Neural cell (in vitro differentiated cells): ENCODE measurements around the gene FLOT1. TPM values are rescaled to one million over a fixed set of nuclear protein-coding genes. Genes with fewer than 3 reads are reported as not detected.

Experiments used
- H2AFZ ChIP-seq: fragments of 200-600, 300-800 bp; sonication (generic), shearing (Covaris generic); 2 replicates; pipeline ENCODE4 v1.6.0; 2014; ENCODE audit warnings: low read depth, mild to moderate bottlenecking, antibody characterized with exemption, low read length, moderate library complexity
- H3F3A ChIP-seq: fragments of 200-600 bp; shearing (Covaris generic); 2 replicates; pipeline ENCODE4 v1.6.1; 2016; ENCODE audit warnings: mild to moderate bottlenecking, moderate library complexity, mixed read lengths, antibody characterized with exemption, low read length; ENCODE audit not compliant: insufficient read depth, poor library complexity, severe bottlenecking
- H3K27ac ChIP-seq: fragments of 200-600, 300-800 bp; sonication (generic), shearing (Covaris generic); 2 replicates; pipeline ENCODE4 v1.5.1; 2014; ENCODE audit warnings: mild to moderate bottlenecking, low read length, moderate library complexity
- H3K27me3 ChIP-seq: fragments of 300-800, 200-600 bp; sonication (generic), shearing (Covaris generic); 2 replicates; pipeline ENCODE4 v1.6.0; 2014; ENCODE audit warnings: mild to moderate bottlenecking, low read depth, low read length, moderate library complexity; ENCODE audit not compliant: insufficient read depth
- H3K36me3 ChIP-seq: fragments of 300-800, 200-600 bp; sonication (generic), shearing (Covaris generic); 2 replicates; pipeline ENCODE4 v1.5.1; 2014; ENCODE audit warnings: mild to moderate bottlenecking, antibody characterized with exemption, low read length, moderate library complexity; ENCODE audit not compliant: insufficient read depth
- H3K4me2 ChIP-seq: fragments of 300-800, 200-600 bp; sonication (generic), shearing (Covaris generic); 2 replicates; pipeline ENCODE4 v1.6.0; 2014; ENCODE audit warnings: mild to moderate bottlenecking, low read length
- H3K4me3 ChIP-seq: fragments of 300-800, 200-600 bp; sonication (generic), shearing (Covaris generic); 2 replicates; pipeline ENCODE4 v1.5.1; 2014; ENCODE audit warnings: mild to moderate bottlenecking, low read length, moderate library complexity
- H3K79me2 ChIP-seq: fragments of 200-600 bp; shearing (Covaris generic); replicated peaks from 2 replicates; pipeline ENCODE4 v1.6.0; 2014; ENCODE audit warnings: mild to moderate bottlenecking, low read length, moderate library complexity; ENCODE audit not compliant: insufficient read depth
- H3K9ac ChIP-seq: fragments of 300-800, 200-600 bp; sonication (generic), shearing (Covaris generic); 2 replicates; pipeline ENCODE4 v1.6.1; 2016; ENCODE audit warnings: mild to moderate bottlenecking, low read length, mixed read lengths
- H3K9me2 ChIP-seq: fragments of 200-600 bp; shearing (Covaris generic); 2 replicates; pipeline ENCODE4 v1.6.1; 2016; ENCODE audit warnings: mild to moderate bottlenecking, low read length, mixed read lengths; ENCODE audit not compliant: insufficient read depth
- H3K9me3 ChIP-seq: fragments of 200-600, 300-800 bp; sonication (generic), shearing (Covaris generic); 2 replicates; pipeline ENCODE4 v1.6.1; 2016; ENCODE audit warnings: mild to moderate bottlenecking, mixed run types, low read length, moderate library complexity, mixed read lengths
- H4K20me1 ChIP-seq: fragments of 200-600 bp; shearing (Covaris generic); 2 replicates; pipeline ENCODE4 v1.6.1; 2016; ENCODE audit warnings: mild to moderate bottlenecking, mixed run types; ENCODE audit not compliant: insufficient read depth
- CTCF ChIP-seq: fragments of 450-650 bp; IDR thresholded peaks from 2 replicates; pipeline ENCODE4 v1.5.1; 2014; ENCODE audit warnings: antibody characterized with exemption, mild to moderate bottlenecking, moderate library complexity; ENCODE audit not compliant: poor library complexity, severe bottlenecking
- EP300 ChIP-seq: fragments of 450-650 bp; conservative IDR thresholded peaks from 2 replicates; pipeline ENCODE4 v1.6.1; 2014; ENCODE audit warnings: antibody characterized with exemption, mild to moderate bottlenecking, moderate library complexity; ENCODE audit not compliant: poor library complexity, severe bottlenecking
- EZH2 ChIP-seq: fragments of 200-600, 300-800 bp; shearing (Covaris generic), sonication (generic); IDR thresholded peaks from 2 replicates; pipeline ENCODE4 v1.6.1; 2014; ENCODE audit warnings: antibody characterized with exemption, low read length, borderline replicate concordance, mild to moderate bottlenecking; ENCODE audit not compliant: insufficient read depth, poor library complexity, severe bottlenecking
- MXI1 ChIP-seq: fragments of 450-650 bp; conservative IDR thresholded peaks from 2 replicates; pipeline ENCODE4 v1.6.1; 2014; ENCODE audit warnings: antibody characterized with exemption, mild to moderate bottlenecking; ENCODE audit not compliant: poor library complexity, severe bottlenecking
- POLR2AphosphoS5 ChIP-seq: IDR thresholded peaks from 2 replicates; pipeline ENCODE4 v1.6.1; 2012
- RAD21 ChIP-seq: fragments of 450-650 bp; conservative IDR thresholded peaks from 2 replicates; pipeline ENCODE4 v1.6.1; 2014; ENCODE audit warnings: antibody characterized with exemption, mild to moderate bottlenecking, moderate library complexity
- SMC3 ChIP-seq: fragments of 450-650 bp; conservative IDR thresholded peaks from 2 replicates; pipeline ENCODE4 v1.6.1; 2014; ENCODE audit warnings: antibody characterized with exemption, mild to moderate bottlenecking, moderate library complexity; ENCODE audit not compliant: poor library complexity
- TAF1 ChIP-seq: IDR thresholded peaks from 2 replicates; pipeline ENCODE4 v1.6.1; 2012; ENCODE audit warnings: low read depth
- polyA plus RNA-seq: library from polyadenylated mRNA; depleted of rRNA; stranded (reverse); fragments of >200 nt; gene quantifications from 2 replicates; pipeline ENCODE4 v1.2.3, GENCODE V29; 2014
- TF ChIP-seq, protein P1 (sequence below): IDR thresholded peaks from 2 replicates; pipeline ENCODE4 v1.6.1; 2012; ENCODE audit warnings: borderline replicate concordance

FLOT1 gene
- polyA plus RNA-seq, 1 donor from 2014 or later = 72.7 TPM

DNA sequence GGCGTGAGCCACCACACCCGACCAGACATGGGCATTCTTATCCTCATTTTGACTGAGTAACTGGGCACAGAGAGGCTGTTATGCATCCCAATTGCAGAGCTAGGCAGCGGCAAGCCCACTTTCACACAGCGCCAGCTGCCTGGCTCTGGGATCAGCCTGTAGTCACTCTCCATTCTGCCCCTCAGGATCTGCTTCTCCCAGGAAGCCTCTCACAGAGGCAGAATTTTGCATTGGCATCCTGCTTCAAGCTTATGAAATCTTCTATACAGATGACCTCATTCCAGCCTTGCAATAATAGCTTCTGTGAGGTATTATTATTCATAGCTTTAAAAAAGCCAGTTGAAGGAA, 38.9 kb upstream of the FLOT1 start:
- H3K79me2 ChIP-seq = no peaks in the 10 kb centered on the region
- H3K36me3 ChIP-seq = no peaks in the 10 kb centered on the region
- H3F3A ChIP-seq = no peaks in the 10 kb centered on the region
- no peak overlapping the region for H2AFZ ChIP-seq
- H3K27ac ChIP-seq = no peak overlapping the region
- no peaks in the 10 kb centered on the region for H4K20me1 ChIP-seq
- H3K9me2 ChIP-seq = no peaks in the 10 kb centered on the region
- no peaks in the 10 kb centered on the region for H3K9me3 ChIP-seq
- H3K27me3 ChIP-seq = no peaks in the 10 kb centered on the region
- TF ChIP-seq TAF1 (no peak), EZH2 (no peak), POLR2AphosphoS5 (no peak), MXI1 (no peak), EP300 (no peak), RAD21 (no peak), CTCF (no peak), SMC3 (no peak)
- TF ChIP-seq, protein P1, sequence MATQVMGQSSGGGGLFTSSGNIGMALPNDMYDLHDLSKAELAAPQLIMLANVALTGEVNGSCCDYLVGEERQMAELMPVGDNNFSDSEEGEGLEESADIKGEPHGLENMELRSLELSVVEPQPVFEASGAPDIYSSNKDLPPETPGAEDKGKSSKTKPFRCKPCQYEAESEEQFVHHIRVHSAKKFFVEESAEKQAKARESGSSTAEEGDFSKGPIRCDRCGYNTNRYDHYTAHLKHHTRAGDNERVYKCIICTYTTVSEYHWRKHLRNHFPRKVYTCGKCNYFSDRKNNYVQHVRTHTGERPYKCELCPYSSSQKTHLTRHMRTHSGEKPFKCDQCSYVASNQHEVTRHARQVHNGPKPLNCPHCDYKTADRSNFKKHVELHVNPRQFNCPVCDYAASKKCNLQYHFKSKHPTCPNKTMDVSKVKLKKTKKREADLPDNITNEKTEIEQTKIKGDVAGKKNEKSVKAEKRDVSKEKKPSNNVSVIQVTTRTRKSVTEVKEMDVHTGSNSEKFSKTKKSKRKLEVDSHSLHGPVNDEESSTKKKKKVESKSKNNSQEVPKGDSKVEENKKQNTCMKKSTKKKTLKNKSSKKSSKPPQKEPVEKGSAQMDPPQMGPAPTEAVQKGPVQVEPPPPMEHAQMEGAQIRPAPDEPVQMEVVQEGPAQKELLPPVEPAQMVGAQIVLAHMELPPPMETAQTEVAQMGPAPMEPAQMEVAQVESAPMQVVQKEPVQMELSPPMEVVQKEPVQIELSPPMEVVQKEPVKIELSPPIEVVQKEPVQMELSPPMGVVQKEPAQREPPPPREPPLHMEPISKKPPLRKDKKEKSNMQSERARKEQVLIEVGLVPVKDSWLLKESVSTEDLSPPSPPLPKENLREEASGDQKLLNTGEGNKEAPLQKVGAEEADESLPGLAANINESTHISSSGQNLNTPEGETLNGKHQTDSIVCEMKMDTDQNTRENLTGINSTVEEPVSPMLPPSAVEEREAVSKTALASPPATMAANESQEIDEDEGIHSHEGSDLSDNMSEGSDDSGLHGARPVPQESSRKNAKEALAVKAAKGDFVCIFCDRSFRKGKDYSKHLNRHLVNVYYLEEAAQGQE = no peak
- no peak overlapping the region for H3K9ac ChIP-seq
- no peak overlapping the region for H3K4me3 ChIP-seq
- no peak overlapping the region for H3K4me2 ChIP-seq

DNA sequence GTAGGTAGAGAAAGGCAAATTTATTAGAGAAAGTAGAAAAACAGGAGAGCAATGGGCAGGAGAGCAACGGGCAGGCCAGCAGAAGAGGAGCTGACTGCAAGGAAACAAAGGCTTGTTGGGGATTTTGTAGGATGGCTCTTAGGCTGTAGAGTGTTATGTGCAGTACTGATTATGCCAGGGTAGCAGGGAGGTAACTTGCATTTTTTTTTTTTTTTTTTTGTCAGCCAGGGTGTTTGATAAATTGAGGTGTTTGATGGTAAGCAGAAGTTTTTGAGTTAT, 38.1 kb upstream of the FLOT1 start:
- Histone ChIP-seq H3K4me3 (no peak overlapping the region), H3K4me2 (no peak overlapping the region), H3F3A (no peaks in the 10 kb centered on the region), H3K36me3 (no peaks in the 10 kb centered on the region), H3K27ac (no peak overlapping the region), H4K20me1 (no peaks in the 10 kb centered on the region), H3K9me3 (no peaks in the 10 kb centered on the region), H3K79me2 (no peaks in the 10 kb centered on the region), H3K9ac (no peak overlapping the region), H3K27me3 (no peaks in the 10 kb centered on the region), H2AFZ (no peak overlapping the region), H3K9me2 (no peaks in the 10 kb centered on the region)
- TF ChIP-seq EP300 = no peak
- TF ChIP-seq RAD21 = no peak
- TF ChIP-seq SMC3 = no peak
